GM18498 (cell line): Measurements from ENCODE around the gene SHANK1.
"Not testable (repeated sequence)": the region's sequence is repeated elsewhere in the genome, so short reads cannot be mapped to it uniquely, and the experiment has no call there.

Source experiments
- ATAC-seq: cut with Tn5 transposase; IDR thresholded peaks from one replicate; pipeline ENCODE4 v1.9.1; 2021; ENCODE audit warnings: mild to moderate bottlenecking, moderate library complexity; ENCODE audit not compliant: unreplicated experiment

SHANK1 gene

DNA sequence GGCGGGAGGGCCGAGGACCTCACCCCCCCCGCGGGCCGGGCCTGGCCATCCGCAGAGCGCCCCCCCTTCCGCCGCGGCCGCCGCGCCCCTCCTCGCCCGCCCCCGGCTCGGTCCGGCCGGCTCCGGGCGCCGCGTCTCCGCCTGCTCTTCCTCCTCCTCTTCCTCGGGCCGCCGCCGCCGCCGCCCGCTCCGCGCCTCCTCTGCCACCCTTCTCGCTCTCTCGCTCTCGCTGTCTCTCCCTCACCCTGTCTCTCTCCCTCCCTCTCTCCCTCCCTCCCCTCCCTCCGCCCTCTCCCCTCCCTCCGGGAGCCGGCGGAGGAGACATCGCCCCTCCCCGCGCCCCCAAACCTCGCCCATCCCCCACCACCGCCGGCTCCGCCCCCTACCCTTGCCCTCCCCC, at the start of gene SHANK1:
Gene SHANK1 (minus strand): TSS at position 237 of the 400 bp plus-strand sequence. CDS start 2,883 bp downstream, outside the sequence.
- ATAC-seq = no peak

DNA sequence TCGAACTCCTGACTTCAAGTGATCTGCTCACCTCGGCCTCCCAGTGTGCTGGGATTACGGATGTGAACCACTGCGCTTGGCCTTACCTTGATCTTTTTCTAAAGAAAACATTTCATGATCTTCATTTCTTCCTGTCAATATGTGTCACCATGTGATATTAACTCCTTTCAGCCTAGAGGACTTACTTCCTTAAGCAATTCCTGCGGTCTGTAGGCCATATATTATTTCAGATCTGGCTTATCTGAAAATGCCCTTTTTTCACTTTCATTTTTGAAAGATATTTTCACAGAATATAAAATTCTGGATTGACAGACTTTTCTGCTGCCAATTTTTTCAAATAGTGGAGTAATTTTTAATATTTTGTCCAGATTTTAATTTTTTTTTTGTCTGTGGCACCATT, 48.7 kb upstream of the SHANK1 start:
- ATAC-seq = no peak

DNA sequence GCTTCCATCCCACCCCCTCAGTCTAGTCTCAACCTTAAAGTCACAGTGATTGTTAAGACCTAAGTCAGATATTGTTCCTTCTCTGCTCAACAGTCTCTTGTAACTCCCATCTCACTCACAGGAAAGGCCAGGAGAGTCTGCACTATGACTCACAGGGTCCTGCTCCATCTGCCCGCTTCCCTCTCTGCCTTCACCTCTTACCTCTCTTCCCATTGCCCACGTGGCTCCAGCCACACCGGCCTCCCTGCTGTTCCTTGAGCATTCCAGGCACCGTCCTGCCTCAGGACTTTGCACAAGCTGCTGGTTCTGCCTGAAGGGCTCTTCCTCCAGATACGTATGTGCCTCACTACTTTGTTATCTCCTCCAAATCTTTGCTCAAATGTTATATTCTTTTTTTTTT, 47.7 kb upstream of the SHANK1 start:
- not testable (repeated sequence) for ATAC-seq

GRCh38 chr19:50766746-50767145, 47.1 kb upstream of the SHANK1 start:
- not testable (repeated sequence) for ATAC-seq

- ATAC-seq = no peak
Observed at GRCh38 chr19:50764409-50764808, 44.8 kb upstream of the SHANK1 start.

GRCh38 chr19:50763521-50763920, 43.9 kb upstream of the SHANK1 start:
- not testable (repeated sequence) for ATAC-seq

- ATAC-seq = not testable (repeated sequence)
Observed at GRCh38 chr19:50761501-50761900, 41.9 kb upstream of the SHANK1 start.

- ATAC-seq = no peak
Observed at GRCh38 chr19:50759886-50760285, 40.3 kb upstream of the SHANK1 start.

- not testable (repeated sequence) for ATAC-seq
Observed at GRCh38 chr19:50759076-50759475, 39.5 kb upstream of the SHANK1 start.

DNA sequence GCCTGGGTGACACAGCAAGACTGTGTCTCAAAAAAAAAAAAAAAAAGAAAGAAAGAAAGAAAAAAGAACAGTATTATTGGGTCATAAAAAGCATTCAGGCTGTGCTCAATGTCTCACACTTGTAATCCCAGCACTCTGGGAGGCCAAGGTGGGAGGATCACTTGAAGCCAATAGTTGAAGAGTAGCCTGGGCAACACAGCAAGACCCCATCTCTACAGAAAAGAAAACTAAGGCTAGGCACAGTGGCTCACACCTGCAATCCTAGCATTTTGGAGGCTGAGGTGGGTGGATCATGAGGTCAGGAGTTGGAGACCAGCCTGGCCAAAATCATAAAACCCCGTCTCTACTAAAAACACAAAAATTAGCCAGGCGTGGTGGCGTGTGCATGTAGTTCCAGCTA, 38.0 kb upstream of the SHANK1 start:
- ATAC-seq = not testable (repeated sequence)

GRCh38 chr19:50756244-50756643, 36.6 kb upstream of the SHANK1 start:
- not testable (repeated sequence) for ATAC-seq

GRCh38 chr19:50753879-50754278, 34.3 kb upstream of the SHANK1 start:
- ATAC-seq = no peak

GRCh38 chr19:50750010-50750409, 30.4 kb upstream of the SHANK1 start:
- ATAC-seq = no peak

DNA sequence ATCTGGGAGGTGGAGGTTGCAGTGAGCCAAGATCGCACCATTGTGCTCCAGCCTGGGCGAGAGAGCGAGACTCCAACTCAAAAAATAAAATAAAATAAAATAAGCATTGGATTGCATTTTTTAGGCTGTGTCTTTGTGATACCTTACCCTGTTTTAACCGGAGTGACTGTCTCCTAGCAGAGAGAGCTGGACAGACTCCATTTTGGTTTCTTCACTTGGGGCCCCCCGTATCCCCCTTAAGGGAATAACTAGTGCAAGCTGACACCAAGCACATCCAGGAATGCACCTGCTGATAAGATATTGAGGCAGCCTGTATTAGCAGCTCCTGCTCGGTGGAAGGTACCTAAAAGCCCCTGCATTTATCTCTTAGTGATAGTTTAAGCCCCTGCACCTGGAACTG, 29.9 kb upstream of the SHANK1 start:
- no peak for ATAC-seq

- ATAC-seq = not testable (repeated sequence)
Observed at GRCh38 chr19:50747141-50747540, 27.5 kb upstream of the SHANK1 start.

DNA sequence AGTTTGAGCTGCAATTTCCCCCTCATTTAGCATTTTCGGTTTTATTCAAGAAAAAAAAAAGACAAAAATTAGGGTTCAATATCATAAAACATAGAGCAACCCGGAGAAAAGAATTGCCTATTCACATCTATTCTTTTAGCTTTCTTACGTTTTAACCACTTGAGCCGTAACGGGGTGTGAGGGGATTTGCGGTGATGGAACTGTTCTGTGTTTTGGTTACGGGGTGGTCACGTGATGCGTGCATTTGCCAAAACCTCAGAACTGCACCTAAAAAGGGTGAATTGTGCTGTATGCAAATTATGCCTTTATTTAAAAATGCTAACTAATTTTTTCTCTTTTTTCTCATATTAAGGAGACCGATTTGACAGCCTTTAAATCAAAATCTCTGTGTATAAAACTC, 25.6 kb upstream of the SHANK1 start:
- no peak for ATAC-seq

GRCh38 chr19:50743537-50743936, 23.9 kb upstream of the SHANK1 start:
- no peak for ATAC-seq

DNA sequence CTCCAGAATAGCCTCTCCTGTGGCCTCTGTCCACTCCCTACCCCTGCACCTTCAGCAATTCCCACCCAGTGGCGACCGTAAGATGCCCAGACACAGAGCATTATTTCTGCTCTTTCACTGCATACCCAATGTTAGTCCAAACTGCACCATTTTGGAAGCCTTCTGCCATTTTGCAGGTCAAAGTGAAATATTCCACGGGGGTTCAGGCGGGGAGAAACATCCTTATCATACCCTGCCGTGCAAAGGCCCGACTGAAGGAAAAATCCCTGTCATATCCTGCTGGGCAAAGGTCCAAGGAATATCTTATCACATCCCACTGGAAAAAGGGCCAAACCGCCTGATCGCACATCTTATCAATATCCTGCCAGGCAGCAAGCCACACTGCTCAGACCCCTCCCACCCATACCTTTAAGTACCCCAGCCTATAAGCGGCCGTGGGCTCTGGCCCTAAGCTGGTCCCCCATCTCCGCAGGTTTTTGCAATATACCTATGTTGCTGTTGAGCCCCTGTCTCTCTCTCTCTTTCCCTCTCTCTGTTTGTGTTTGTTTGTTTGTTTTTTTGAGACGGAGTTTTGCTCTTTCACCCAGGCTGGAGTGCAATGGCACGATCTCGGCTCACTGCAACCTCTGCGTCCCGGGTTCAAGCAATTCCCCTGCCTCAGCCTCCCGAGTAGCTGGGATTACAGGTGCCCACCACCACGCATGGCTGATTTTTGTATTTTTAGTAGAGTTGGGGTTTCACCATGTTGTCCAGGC, 21.8 kb upstream of the SHANK1 start:
- ATAC-seq = no peak

- no peak for ATAC-seq
Observed at GRCh38 chr19:50739914-50740426, 20.4 kb upstream of the SHANK1 start.

GRCh38 chr19:50739132-50739913, 19.7 kb upstream of the SHANK1 start:
- ATAC-seq = no peak

DNA sequence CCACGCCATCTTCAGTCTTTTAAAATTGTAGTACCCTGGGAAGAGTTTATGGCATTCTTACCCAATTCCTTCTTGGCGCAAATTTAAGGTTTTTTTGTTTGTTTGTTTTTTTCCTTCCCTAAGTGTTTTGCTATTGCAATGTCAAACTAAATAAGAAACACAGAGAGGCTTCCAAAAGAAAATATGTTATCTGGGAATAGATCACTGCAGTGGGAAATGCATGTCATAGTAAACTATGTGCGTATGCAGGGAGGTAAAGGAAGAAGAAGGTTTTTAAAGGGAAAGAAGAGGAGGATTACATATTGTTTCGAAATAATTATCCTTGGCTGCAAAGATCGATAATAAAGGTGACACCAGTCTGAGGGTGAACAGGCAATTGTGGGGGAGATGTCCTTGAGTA, 16.7 kb upstream of the SHANK1 start:
- no peak for ATAC-seq

DNA sequence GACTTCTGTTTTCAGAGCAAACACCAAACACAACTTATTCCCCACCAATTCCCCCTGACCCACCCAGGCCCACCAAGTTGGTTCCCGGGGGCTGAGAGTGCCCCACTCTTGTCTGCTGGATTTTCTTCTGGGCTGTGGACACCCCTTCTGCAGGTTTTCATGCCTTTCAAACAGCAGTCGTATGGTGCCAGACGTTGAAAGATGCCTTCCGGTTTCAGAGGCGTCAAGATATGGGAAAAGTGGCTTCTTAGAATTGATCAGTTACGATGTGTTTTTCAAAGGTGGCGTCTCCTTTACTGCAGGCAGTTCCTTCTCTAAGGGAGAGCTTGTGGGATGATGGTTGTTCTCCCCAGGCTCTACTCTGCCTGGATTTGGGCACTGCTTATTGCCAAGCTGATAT, 16.3 kb upstream of the SHANK1 start:
- ATAC-seq = no peak
